ENCODE results near the gene FGFBP1. TPM values are rescaled to one million over a fixed set of nuclear protein-coding genes. Genes with fewer than 3 reads are reported as not detected.

FGFBP1 gene
- 1 to 10 TPM in 3 of 4 donors, not detected in 1; 4.0 to 9.3 (median 7.9) TPM for total RNA-seq

DNA sequence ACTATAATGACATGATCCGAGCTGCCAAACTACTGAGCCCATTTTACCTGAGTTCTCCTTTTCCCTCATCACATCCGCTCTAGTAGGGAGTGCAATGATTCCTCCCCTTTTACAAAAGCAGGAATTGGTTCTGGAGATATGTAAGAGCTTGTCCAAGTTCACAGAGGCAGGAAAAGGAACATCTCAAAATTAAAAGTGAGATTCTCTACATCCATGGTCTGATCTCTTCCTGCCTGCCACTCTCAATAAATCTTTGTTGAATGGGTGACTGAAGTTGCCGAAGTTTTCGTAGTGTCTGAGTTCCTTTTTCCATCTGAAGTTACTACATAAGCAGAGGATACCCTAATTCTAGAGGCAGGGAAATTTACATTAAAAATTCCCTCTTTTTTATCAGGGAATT, at the start of gene FGFBP1:
TSS of gene FGFBP1 (minus strand) at position 101 of the 400 bp plus-strand sequence. CDS start 2,108 bp downstream, outside the sequence.
- Histone ChIP-seq H3K4me3 (no peak within 1 kb of the TSS), H3K27me3 (no peaks in the 10 kb centered on the region), H3K27ac (peak within 1 kb of the TSS in 2 of 4 donors; percentile 5 to 61), H3K4me1 (no peaks in the 10 kb centered on the region), H3K36me3 (no peaks in the 10 kb centered on the region), H3K9me3 (no peaks in the 10 kb centered on the region)
- TF ChIP-seq, protein P1, sequence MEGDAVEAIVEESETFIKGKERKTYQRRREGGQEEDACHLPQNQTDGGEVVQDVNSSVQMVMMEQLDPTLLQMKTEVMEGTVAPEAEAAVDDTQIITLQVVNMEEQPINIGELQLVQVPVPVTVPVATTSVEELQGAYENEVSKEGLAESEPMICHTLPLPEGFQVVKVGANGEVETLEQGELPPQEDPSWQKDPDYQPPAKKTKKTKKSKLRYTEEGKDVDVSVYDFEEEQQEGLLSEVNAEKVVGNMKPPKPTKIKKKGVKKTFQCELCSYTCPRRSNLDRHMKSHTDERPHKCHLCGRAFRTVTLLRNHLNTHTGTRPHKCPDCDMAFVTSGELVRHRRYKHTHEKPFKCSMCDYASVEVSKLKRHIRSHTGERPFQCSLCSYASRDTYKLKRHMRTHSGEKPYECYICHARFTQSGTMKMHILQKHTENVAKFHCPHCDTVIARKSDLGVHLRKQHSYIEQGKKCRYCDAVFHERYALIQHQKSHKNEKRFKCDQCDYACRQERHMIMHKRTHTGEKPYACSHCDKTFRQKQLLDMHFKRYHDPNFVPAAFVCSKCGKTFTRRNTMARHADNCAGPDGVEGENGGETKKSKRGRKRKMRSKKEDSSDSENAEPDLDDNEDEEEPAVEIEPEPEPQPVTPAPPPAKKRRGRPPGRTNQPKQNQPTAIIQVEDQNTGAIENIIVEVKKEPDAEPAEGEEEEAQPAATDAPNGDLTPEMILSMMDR (IDR thresholded peaks at IDR 0.05), result no peak
- TF ChIP-seq POLR2A (IDR thresholded peaks at IDR 0.05), result no peak
- no peak for DNase-seq

DNA sequence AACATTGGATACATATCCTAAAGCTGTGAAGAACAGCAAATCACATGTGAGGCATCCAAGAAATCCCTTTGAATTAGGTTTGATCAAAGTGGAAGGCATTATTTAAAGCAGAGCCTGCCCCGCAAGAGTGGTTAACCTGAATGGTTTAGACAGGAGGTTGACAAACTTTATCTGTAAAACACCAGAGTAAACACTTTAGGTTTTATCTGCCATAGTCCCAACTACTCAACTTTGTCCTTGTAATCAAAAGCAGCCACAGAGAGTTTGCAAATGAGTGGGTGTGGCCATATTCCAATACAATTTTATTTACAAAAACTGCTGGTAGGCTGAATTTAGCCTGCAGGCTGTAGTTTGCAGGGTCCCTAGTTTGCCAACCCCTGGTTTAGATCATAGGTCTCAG, 49.7 kb upstream of the FGFBP1 start:
- DNase-seq, result no peak
- H3K4me1 ChIP-seq, result no peaks in the 10 kb centered on the region

DNA sequence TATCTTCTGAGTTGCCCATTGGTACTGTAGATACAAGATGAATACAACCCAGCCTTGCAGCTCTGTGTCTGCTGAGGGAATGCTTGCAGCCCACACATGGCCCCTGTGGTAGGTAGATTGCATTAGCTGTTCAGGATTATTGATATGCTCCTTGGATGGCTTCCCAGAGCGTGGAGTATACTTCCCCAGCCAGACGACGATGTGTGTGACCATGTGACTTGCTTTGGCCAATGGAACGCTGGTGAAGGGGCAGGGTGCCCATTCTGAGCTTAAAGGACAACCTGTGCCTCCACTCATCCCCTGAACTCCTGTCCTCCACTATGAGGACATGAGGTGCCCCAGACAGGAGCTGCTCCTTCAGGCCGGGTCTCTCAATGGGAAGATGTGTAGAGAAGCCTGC, 48.4 kb upstream of the FGFBP1 start:
- peaks cover 0 to 65% (median 0%) of the 10 kb centered on the region in 3 donors for H3K36me3 ChIP-seq
- H3K9me3 ChIP-seq, result no peaks in the 10 kb centered on the region
- TF ChIP-seq POLR2A (IDR thresholded peaks at IDR 0.05), result no peak
- TF ChIP-seq, protein P1 (IDR thresholded peaks at IDR 0.05), result no peak
- DNase-seq, result no peak
- H3K27me3 ChIP-seq, result no peaks in the 10 kb centered on the region
- H3K4me1 ChIP-seq, result no peaks in the 10 kb centered on the region
- H3K4me3 ChIP-seq, result no peak overlapping the region
- no peak overlapping the region for H3K27ac ChIP-seq

More for the DNA sequence above, 49.7 kb upstream of the FGFBP1 start:
- Histone ChIP-seq H3K36me3 (peaks cover 0 to 70% (median 0%) of the 10 kb centered on the region in 3 donors), H3K27ac (no peak overlapping the region), H3K4me3 (no peak overlapping the region), H3K27me3 (no peaks in the 10 kb centered on the region), H3K9me3 (no peaks in the 10 kb centered on the region)
- TF ChIP-seq, protein P1 (IDR thresholded peaks at IDR 0.05), result no peak
- TF ChIP-seq POLR2A (IDR thresholded peaks at IDR 0.05), result no peak

DNA sequence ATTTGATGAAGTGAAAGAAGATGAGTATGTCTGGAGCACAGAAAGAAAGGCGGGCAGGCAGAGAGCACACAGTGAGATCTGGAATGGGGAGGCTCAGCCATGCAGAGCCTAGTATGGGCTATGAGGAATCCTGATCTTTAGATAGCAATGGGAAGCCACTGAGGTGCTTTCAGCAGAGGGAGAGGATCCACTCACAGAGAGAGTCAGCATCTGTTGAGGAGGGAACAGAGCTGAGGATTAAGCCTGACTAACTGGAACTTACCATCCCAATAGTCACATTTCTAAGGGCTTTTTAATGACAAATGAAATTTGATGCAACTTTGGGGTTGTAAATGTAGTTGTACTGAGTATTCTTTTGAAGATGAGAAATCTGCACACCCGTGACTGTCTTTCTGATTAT, 45.1 kb upstream of the FGFBP1 start:
- Histone ChIP-seq H3K27me3 (no peaks in the 10 kb centered on the region), H3K27ac (no peak overlapping the region), H3K4me1 (no peaks in the 10 kb centered on the region), H3K36me3 (peaks cover 0 to 53% (median 0%) of the 10 kb centered on the region in 3 donors), H3K9me3 (no peaks in the 10 kb centered on the region), H3K4me3 (no peak overlapping the region)
- DNase-seq, result no peak
- TF ChIP-seq, protein P1 (IDR thresholded peaks at IDR 0.05), result no peak
- TF ChIP-seq POLR2A (IDR thresholded peaks at IDR 0.05), result no peak

DNA sequence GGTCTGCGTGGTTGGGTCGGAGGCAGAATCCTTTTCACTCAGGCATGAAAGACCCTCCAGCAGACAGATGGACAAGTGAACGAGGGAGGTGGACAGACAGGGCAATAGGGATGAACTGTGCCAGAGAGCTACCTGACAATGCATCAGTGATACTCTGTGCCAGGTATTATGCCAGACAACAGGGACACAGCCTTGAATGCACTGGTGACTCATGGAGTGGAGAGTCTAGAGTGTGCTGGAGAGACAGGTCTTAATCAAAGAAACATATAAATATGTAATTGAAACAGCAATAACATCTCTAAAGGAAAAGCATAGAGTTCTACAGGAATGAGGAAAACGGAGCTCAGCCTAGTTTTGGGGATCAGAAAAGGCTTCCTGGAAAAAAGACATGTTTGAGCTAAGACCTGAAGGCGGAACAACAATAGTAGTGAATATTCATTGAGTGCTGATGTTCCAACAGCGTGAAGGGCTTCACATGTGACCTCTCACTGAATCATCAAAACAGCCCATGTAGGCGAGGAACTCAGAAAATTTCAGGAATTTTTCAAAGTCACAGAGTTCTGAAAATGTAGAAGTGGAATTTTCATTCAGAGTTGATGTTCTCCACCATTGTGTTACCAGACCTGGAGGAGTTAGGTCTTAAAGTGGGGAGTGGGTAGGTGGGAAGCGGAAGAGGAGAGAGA, 44.4 kb upstream of the FGFBP1 start:
- no peak for DNase-seq
- no peaks in the 10 kb centered on the region for H3K4me1 ChIP-seq
- H3K27me3 ChIP-seq, result no peaks in the 10 kb centered on the region
- H3K9me3 ChIP-seq, result no peaks in the 10 kb centered on the region
- H3K27ac ChIP-seq, result no peak overlapping the region
- H3K4me3 ChIP-seq, result no peak overlapping the region
- no peak for TF ChIP-seq POLR2A (IDR thresholded peaks at IDR 0.05)
- TF ChIP-seq, protein P1 (IDR thresholded peaks at IDR 0.05), result no peak
- peaks cover 0 to 53% (median 0%) of the 10 kb centered on the region in 3 donors for H3K36me3 ChIP-seq
